ENCODE measurements around the gene DTNBP1. TPM values are rescaled to one million over a fixed set of nuclear protein-coding genes. Genes with fewer than 3 reads are reported as not detected.

DTNBP1 gene
- total RNA-seq, 1 donor from 2014 or later = 10.2 TPM

DNA sequence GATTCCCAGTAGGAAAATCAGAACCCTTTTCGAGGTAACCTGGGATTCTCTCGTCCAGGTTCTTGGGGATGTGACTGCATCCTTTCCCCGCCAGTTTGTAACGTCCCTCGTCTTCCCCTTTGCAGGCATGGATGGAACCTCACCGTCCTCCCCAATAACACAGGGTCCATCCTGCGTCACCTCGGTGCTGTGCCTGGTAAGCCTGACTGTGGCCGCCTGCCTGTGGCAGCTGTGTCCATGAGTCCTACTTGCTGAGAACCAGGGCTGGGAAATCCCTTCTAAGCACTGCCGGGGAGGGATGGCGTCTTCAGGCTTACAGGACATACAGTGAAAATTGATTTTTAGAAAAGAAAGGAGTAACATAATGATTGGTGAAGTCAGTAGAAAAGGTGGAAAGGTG lies 155.6 kb downstream of the DTNBP1 start:
- DNase-seq (ENCODE audit: low spot score in 2 of 2) (no peak), FAIRE-seq (no peak)

DNA sequence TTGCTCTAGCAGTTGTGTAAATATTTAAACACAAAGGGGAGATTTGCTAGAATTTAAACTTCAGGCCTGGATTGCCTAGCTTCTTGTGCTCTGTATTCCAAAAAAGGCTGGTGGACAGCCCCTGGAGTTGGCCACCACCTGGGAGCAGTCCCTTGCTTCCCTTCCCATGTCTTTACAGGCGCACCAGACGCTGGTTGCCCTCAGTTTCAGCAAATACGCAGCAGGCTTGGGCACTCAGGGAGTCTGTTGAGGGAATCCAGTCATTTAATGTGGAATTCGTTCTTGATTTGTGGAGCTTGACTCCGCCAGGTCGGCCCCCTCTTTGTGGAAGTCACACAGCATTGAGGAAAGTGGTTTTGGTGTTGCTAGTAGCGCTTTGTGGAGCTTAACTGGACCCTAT lies 156.8 kb downstream of the DTNBP1 start:
- FAIRE-seq = no peak
- no peak for DNase-seq (ENCODE audit: low spot score in 2 of 2)

DNA sequence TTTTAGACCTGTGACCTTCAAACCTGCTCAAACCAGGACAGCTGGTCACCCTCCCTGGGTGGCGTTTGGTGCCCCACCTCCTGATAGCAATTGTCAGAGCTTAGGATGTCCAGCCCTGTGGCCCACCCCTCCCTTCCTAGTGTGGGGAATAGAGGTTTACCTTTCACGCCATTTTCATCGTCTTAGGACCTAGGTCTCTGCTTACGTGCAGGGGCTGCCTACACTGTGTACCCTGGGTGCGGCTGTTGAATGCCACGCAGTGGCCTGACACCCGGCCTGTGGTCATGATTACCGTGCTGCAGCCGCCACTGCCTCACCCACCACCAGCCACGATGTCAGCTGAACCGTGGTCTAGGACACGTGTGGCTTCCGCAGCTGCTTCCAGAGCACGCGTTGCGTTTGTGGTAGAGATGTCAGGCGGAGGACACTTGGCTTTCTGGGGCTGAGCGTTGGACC lies 157.3 kb downstream of the DTNBP1 start:
- FAIRE-seq = no peak
- no peak for DNase-seq (ENCODE audit: low spot score in 2 of 2)

DNA sequence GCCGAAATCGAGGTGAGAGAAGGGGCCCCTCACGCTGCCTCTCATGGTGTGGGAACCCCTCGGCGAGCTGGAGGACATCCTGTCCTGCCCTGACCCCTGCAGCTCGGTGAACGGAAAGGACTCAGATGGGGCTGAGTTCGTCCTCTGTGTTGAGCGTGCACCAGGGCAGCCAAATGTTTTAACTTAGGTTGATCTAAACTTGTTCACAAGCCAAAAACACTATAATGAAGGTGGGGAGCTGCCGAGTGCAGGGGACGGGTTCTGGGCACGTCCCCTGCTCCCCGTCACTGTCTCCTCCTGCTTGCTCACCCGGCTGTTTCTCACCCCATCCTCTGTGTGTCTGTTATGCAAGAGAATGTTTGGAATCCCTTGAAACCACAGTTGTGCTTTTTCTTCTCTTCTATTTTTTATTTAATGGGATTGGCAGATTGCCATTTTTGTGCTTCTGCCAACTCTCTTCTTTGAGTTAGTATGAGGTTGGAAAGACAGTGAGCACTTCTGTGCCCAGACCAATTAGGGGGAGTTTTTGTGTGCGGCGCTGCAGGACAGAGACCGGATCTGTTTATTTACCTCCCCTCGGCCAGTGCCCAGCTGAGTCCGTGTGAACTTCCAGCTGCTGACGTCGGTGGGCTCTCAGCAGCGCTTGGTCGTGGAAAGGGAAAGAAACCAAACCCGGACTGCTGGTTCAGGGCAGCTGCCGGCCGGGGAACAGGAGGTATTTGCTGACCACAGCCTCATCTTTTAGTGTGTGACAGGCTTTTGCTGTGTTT lies 158.1 kb downstream of the DTNBP1 start:
- FAIRE-seq = peak; percentile 21
- peak; percentile 61 to 70 for DNase-seq (ENCODE audit: low spot score in 2 of 2)

DNA sequence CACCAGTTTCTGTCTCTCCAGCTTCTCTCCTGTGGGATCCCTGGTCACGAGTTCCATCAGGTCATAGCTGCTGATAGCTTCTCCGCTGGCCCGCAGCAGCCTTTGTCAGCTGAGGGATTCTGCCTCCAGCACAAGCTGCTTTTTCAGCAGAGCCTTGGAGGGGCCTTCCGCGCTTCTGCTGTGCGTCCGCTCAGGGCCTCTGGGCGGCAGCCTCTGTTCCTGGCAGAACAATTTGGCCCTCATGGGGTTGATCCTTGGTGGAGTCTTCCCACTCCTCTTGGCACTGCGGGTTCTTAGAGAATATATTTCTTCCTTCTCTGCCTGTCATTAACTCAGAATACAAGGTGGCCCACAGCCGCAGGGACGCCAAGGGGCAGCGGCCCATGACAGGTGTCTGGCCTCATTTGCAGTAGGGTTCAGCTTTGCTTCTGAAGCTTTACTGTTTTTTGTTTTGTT lies 158.8 kb downstream of the DTNBP1 start:
- no peak for DNase-seq (ENCODE audit: low spot score in 2 of 2)
- FAIRE-seq = no peak

DNA sequence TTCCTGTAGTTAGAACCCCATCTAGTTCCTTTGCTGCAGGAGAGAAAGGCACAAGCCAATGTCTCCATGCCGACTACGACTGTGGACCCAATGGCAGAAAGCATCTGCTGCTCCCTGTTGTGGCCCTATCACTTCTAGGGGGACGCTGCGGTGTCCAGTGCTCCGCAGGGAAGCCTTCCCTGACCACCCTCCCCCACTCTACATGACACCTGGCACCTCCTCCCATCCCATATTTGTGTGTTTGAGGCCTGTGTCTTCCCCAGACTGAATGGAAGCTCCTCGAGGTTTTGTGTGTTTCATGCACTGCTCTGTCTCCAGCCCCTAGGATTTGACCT lies 159.5 kb downstream of the DTNBP1 start:
- no peak for DNase-seq (ENCODE audit: low spot score in 2 of 2)
- FAIRE-seq = no peak

DNA sequence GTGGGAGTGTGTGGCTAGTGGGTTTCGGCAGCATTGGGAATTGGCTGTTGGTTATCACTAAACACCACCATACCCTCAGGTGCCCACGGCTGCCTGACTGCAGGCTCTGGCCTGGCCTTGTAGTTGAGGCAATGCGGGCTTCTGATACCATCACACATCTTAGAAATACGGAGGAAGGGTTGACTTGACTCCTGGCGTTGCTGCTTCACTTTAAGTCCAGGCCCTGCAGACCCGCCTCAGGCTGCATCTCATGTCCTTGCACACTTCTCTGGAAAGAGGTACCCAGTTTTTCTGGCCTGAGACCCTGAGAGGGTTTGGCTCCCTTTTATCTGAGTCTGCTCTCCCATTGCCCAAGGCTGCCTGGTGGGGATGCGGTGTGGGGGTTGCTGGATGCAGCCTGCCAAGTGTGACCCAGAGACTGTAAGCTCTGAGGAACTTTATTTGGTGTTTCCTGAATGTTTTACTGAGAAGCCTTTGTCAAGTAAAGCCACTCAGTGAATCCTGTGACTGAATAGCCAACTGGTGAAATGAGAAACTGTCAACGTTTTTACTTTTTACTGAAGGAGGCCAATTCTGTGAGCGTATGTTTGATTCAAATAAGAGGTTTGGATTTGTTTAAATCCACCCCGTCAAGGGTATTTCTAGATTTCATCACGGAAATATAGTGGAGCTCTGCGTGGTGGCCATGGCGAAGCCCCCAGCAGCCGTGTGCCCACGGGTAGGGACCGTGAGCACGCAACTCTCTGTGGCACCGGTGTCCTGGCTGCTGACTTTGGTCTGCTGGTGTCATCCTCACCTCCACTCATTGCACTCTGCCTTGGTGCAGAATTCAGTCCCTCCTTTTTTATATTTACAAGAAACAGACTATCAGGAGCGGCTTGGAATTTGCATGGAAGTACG lies 160.1 kb downstream of the DTNBP1 start:
- FAIRE-seq = no peak

DNA sequence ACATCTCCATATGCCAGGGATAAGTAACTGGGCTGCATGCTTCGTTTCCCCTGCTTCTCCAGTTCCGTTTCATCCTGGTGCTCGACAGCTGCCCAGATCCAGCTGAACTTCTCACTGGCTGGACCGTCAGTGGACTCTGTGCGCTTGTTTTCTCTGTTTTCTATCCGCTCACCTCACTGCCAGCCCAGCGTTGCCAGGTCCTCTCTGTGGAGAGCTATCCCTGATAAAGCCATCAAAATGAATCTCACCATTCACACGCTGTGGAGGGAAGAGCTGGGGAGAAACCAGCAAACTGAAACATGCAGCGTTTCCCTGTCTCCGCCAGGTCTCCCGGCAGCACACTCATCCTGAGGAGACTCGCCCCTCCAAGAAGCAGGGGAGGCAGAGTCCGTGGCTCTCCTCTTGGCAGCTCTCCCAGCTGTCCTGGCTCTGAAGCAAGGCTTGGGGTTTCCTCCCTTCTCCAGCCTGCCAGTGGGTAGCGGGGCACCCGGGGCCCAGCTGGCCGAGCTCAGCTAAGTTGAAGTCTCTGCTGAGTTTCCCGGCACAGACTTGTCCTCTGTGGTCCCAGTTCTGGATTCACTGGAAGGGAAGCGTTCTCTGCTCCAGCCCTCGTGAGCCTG lies 160.9 kb downstream of the DTNBP1 start:
- no peak for DNase-seq (ENCODE audit: low spot score in 2 of 2)
- FAIRE-seq = no peak

More for the DNA sequence above, 160.1 kb downstream of the DTNBP1 start:
- DNase-seq (ENCODE audit: low spot score in 2 of 2) = no peak

DNA sequence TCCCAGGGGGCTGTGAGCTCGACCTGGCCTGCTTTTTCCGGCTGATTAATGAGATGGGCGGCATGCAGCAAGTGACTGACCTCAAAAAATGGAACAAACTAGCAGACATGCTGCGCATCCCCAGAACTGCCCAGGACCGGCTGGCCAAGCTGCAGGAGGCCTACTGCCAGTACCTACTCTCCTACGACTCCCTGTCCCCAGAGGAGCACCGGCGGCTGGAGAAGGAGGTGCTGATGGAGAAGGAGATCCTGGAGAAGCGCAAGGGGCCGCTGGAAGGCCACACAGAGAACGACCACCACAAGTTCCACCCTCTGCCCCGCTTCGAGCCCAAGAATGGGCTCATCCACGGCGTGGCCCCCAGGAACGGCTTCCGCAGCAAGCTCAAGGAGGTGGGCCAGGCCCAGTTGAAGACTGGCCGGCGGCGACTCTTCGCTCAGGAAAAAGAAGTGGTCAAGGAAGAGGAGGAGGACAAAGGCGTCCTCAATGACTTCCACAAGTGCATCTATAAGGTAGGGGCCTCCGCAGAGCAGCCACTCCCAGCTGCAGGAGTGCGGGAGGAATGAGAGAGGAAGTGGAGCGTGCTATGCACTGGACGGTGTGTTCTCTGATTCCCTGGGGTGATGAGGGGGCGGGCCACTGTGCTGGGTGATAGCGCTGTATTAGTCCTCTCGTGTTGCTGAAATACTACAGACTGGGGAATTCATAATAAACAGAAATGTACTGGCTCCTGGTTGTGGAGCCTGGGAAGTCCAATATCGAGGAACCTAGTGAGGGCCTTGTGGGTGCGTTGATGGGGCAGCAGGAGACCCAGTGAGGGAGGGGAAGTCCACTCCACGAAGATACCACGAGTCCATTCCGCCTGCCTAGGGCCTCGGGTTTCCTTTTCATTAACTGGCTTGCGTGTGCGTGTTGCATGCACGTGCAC lies 161.7 kb downstream of the DTNBP1 start:
- FAIRE-seq (no peak), DNase-seq (ENCODE audit: low spot score in 2 of 2) (no peak)

DNA sequence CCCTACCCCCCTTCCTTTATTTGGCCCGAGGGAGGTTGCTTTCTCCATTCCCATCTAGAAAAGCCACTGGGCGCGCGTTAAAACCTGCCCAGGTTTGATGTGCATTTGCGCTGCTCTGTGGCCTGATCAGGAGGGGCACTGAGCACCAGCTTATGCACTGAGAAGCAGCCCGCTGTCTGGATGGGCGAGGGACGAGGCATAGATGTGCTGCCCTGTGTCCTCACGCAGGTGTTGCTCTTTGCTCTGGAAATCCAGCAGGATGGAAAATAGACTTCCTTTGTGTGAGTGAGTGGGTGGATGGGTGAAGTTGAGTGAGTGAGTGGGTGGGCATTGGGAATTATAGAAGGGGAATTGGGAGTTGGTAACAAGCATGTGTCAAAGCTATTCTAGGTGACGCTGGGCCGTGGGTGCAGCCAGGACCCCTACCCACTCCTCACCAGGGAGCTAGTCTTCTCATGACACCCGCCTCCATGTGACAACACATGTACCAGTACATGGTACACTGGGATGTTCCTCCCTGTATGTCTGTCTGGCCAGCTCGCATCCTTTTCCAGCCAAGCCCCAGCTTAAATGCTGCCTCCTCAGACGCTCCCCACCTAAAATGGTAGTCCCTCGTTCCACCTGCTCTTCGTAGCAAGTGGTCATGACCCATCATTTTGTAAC lies 162.6 kb downstream of the DTNBP1 start:
- DNase-seq (ENCODE audit: low spot score in 2 of 2) (no peak), FAIRE-seq (no peak)

DNA sequence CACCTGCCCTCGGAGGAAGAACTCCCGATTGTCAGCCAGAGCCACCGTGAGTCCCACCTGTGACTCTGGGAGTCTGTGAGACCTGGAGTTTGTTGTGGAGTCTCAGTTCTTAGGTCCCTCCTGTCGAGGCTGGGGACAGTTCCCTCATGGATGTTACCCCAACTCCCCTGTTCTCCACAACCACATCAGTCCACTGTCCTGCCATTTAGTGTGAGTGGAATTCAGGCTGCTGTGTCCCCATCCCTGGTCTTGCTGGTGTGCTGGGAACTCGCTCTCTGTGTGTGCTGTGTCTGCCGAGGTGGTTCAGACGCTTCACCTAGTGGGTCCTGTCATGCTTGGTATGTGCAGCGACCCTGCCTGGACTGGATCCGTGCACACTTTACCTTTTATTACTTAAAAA lies 163.2 kb downstream of the DTNBP1 start:
- no peak for FAIRE-seq
- no peak for DNase-seq (ENCODE audit: low spot score in 2 of 2)

DNA sequence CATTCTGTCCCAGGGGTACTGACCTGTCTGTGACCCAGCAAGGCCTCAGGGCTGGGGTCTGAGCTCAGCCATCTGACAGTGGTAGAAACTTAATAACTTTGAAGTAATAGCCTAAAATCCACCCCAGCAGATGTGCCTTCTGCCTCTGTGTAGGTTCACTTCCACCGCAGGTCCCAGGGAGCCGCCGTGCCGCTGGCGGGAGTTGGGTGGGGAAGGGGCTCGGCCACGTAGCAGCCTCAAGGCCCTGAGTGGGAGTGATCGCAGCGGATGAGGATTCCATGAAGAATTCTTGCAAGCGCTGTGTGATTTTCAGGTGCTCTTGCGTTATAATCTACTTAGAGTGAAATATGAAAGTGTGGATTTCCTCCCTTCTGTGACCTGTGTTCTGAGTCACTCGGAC lies 163.7 kb downstream of the DTNBP1 start:
- no peak for FAIRE-seq

DNA sequence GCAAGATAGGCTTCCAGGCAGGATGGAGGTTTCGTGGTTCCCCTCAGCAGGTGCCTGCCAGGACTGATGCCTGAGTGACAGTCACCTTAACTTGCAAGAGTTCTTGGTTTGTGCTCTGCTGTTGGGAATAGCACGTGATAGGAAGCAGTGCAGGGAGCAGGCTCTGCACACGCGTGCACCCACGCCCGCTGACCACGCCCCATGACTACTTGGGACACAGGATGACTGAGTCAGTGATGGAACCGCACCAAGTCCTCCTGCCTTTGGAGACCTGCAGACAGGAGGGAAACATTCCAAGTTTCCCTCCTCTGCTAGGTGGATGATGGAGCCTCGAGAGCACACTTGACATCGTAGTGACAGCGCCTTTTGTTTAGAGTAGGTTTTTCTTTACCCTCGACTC lies 164.2 kb downstream of the DTNBP1 start:
- DNase-seq (ENCODE audit: low spot score in 2 of 2) (no peak), FAIRE-seq (no peak)

More for the DNA sequence above, 163.7 kb downstream of the DTNBP1 start:
- no peak for DNase-seq (ENCODE audit: low spot score in 2 of 2)

DNA sequence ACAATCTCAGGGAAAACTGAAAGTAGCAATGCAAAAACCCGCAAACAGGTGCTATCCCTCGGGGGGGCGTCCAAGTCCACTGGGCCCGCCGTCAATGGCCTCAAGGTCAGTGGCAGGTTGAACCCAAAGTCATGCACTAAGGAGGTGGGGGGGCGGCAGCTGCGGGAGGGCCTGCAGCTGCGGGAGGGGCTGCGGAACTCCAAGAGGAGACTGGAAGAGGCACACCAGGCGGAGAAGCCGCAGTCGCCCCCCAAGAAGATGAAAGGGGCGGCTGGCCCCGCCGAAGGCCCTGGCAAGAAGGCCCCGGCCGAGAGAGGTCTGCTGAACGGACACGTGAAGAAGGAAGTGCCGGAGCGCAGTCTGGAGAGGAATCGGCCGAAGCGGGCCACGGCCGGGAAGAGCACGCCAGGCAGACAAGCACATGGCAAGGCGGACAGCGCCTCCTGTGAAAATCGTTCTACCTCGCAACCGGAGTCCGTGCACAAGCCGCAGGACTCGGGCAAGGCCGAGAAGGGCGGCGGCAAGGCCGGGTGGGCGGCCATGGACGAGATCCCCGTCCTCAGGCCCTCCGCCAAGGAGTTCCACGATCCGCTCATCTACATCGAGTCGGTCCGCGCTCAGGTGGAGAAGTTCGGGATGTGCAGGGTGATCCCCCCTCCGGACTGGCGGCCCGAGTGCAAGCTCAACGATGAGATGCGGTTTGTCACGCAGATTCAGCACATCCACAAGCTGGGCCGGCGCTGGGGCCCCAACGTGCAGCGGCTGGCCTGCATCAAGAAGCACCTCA lies 166.3 kb downstream of the DTNBP1 start:
- no peak for DNase-seq (ENCODE audit: low spot score in 2 of 2)
- FAIRE-seq = no peak

DNA sequence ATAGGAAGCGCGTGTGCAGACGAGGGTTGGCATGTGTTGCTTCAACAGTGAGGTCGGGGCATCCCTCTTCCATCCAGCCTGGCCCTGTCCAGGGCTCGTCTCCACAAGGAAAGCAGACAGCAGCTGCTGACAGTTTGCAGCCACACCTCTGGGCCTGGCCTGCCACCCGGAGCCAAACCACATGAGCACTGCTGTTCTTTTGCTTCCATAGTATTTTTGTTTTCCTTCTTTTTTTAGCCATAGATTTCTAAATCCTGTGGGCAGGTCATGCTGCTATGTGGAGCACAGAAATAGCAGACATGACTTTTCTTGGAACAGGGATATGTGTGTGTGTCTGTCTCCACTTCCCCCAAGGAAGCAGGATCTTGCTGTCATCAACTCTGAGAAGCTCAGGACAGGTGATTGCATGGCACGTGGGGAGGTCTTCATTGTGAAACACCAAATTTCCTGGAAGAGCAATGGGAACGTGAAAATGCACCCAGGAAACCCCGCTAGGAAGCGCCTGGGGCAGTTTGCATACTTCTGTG lies 167.4 kb downstream of the DTNBP1 start:
- DNase-seq (ENCODE audit: low spot score in 2 of 2) (no peak), FAIRE-seq (no peak)

DNA sequence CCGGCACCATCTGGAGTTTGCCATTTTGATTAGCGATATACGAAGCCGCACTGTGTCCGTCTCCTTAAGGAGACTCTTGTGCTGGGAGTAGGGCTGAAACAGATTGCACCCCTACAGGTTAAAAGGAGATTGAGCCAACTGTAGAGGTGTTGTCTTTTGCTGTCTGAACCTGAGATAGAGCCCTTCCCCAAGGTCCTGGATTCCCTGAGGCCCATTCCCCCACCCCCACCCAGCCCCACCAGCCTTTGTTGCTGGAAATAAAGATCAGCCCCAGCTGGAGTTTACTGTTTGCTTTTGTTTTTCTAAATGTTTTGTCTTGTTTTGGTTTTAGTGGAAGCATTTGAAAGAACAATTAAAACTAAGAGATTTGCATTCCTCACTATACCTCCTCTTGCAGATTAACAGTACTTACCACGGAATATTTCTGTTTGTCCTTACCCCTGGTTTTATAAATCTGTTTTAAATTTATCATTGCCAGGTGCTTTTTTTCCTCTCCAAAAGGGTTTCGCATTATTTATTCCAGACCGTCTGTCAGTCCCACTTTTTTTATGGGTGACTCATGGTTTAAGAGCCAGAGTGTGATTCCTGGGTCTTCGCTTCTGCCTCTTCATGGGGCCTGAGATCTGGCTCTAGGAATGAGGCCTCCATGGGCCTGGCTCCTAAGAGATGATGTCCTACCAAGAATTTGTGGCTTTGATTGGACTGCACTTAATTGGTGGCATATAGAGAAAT lies 169.2 kb downstream of the DTNBP1 start:
- DNase-seq (ENCODE audit: low spot score in 2 of 2) = no peak
- no peak for FAIRE-seq

DNA sequence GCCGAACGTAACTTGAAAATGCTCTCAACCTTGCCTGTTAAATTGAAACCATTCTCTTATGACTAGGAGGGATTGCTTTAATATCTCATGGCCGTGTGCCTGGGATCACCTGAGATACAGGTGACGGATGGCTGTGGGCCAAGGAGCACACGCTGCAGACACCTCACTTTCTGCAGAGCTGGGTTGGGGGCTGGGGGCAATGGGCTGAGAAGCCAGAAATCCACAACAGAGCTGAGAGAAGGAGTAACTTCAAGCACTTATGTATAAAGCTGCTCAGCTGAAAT lies 170.9 kb downstream of the DTNBP1 start:
- FAIRE-seq = no peak
- DNase-seq (ENCODE audit: low spot score in 2 of 2) = no peak
